Thoracic aorta endothelial cell (primary cell): Measurements from ENCODE around the gene ABCA5. TPM values are rescaled to one million over a fixed set of nuclear protein-coding genes. Genes with fewer than 3 reads are reported as not detected.

Experiments
- small RNA-seq: library from RNA; depleted of rRNA; stranded (forward); fragments of <200 nt; gene quantifications from one replicate; pipeline ENCODE3, GENCODE V24; 2012
- total RNA-seq: library from RNA; depleted of rRNA; stranded (reverse); fragments of >200 nt; gene quantifications from 2 replicates; pipeline ENCODE4 v1.2.3, GENCODE V29; 2012

Gene ABCA5, protein sequence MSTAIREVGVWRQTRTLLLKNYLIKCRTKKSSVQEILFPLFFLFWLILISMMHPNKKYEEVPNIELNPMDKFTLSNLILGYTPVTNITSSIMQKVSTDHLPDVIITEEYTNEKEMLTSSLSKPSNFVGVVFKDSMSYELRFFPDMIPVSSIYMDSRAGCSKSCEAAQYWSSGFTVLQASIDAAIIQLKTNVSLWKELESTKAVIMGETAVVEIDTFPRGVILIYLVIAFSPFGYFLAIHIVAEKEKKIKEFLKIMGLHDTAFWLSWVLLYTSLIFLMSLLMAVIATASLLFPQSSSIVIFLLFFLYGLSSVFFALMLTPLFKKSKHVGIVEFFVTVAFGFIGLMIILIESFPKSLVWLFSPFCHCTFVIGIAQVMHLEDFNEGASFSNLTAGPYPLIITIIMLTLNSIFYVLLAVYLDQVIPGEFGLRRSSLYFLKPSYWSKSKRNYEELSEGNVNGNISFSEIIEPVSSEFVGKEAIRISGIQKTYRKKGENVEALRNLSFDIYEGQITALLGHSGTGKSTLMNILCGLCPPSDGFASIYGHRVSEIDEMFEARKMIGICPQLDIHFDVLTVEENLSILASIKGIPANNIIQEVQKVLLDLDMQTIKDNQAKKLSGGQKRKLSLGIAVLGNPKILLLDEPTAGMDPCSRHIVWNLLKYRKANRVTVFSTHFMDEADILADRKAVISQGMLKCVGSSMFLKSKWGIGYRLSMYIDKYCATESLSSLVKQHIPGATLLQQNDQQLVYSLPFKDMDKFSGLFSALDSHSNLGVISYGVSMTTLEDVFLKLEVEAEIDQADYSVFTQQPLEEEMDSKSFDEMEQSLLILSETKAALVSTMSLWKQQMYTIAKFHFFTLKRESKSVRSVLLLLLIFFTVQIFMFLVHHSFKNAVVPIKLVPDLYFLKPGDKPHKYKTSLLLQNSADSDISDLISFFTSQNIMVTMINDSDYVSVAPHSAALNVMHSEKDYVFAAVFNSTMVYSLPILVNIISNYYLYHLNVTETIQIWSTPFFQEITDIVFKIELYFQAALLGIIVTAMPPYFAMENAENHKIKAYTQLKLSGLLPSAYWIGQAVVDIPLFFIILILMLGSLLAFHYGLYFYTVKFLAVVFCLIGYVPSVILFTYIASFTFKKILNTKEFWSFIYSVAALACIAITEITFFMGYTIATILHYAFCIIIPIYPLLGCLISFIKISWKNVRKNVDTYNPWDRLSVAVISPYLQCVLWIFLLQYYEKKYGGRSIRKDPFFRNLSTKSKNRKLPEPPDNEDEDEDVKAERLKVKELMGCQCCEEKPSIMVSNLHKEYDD (N-terminal part only)
- total RNA-seq: 30.2 and 30.7 TPM in 2 replicates

DNA sequence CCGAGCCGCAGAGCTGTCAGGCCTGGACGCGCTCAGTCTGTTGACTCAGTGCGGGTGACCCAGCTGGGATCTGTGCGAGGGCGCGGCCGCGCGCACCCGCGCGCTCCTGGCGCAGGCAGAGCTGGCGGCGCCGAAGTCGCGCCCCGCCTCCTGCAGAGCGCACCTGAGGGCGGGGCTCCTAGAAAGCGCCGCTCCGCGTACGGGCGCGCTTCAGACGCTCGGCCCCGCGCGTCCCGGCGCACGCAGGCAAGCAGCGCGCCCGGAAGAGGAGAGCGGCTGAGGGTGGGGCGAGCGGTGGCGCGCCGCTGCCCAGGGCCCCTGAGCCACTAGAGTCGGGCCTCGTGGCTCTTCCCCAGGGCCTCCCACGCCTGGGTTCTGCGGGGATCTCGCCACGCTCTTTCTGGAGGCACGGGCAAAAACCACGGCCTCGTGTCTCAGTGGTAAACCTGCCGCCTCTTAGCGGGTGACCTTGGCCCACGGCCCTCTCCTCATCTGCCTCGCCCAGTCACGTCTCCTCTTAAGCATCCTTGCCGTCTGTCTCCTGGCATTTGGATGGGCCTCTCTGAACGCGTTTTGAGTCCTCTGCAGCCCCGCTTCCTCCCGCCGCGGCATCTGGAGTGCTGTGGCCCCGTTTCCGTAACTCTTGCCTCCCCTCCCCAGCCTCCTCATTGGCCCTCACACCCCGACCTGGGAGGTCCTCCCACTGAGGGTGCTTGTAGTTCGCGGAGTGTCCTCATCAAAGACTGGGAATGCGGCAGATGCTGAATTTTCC, at the start of gene ABCA5:
Gene ABCA5 (minus strand): TSS at position 74 of the 772 bp plus-strand sequence. CDS start 12,718 bp downstream, outside the sequence.

GRCh38 chr17:69228576-69228975, 98.4 kb downstream of the ABCA5 start, which contains the start of gene ABCA10:
Gene ABCA10, minus strand, starts transcription at chr17:69228824. Its CDS starts 3,466 bp downstream, at chr17:69225358.

Small RNA genes within 50 kb of the gene (small RNA-seq; reads per million reads assigned to genes)
- gene RF00561: not detected
- not detected for gene SNRPGP4

Other genes starting within 250 kb of the ABCA5 start
- gene ABCA6, start 185.2 kb downstream of the ABCA5 start, total RNA-seq: 32.7 and 36.3 TPM in 2 replicates
- gene ABCA10, start 98.3 kb downstream of the ABCA5 start, total RNA-seq: 0.80 and 1.0 TPM in 2 replicates
- 2.5 and 4.4 TPM in 2 replicates for gene MAP2K6, start 87.6 kb upstream of the ABCA5 start, total RNA-seq